ENCODE data around the gene ITPRID1. TPM values are rescaled to one million over a fixed set of nuclear protein-coding genes. Genes with fewer than 3 reads are reported as not detected.

Gene ITPRID1
- total RNA-seq, 1 donor from 2014 or later, result not detected

- intact Hi-C loops (cut with micrococcal nuclease), result no loop called here
- Mint-ChIP-seq H3K4me3 (no peak overlapping the region), H3K4me1 (no peaks in the 10 kb centered on the region), H3K9me3 (no peaks in the 10 kb centered on the region), H3K27me3 (peaks cover 2% of the 10 kb centered on the region), H3K36me3 (ENCODE audit: low read depth) (no peaks in the 10 kb centered on the region), H3K27ac (no peak overlapping the region)
- ATAC-seq (ENCODE audit: low read depth) (no peak), DNase-seq (no peak)
- POLR2A ChIA-PET, result no interaction called here
- TF ChIP-seq CTCF (IDR thresholded peaks at IDR 0.05), result no peak
- CTCF ChIA-PET, result interaction anchor here (0.6 kb wide), 1 partner anchor 9 kb away, joined by 3 read pairs; no protein-coding TSS in a partner anchor
Observed at GRCh38 chr7:31651234-31652062, 137.6 kb downstream of the ITPRID1 start.

GRCh38 chr7:31652063-31652326 lies 138.1 kb downstream of the ITPRID1 start:
- Mint-ChIP-seq H3K4me3 (no peak overlapping the region), H3K27me3 (peaks cover 2% of the 10 kb centered on the region), H3K36me3 (ENCODE audit: low read depth) (no peaks in the 10 kb centered on the region), H3K9me3 (no peaks in the 10 kb centered on the region), H3K27ac (no peak overlapping the region), H3K4me1 (no peaks in the 10 kb centered on the region)
- TF ChIP-seq CTCF (IDR thresholded peaks at IDR 0.05), result no peak
- intact Hi-C loops (cut with micrococcal nuclease), result no loop called here
- DNase-seq (no peak), ATAC-seq (ENCODE audit: low read depth) (no peak)
- ChIA-PET POLR2A (no interaction called here), CTCF (interaction anchor here (0.6 kb wide), 1 partner anchor 10 kb away, joined by 3 read pairs; no protein-coding TSS in a partner anchor)

GRCh38 chr7:31663072-31663471 lies 149.2 kb downstream of the ITPRID1 start:
- ATAC-seq (ENCODE audit: low read depth), result no peak
- POLR2A ChIA-PET, result no interaction called here
- Mint-ChIP-seq H3K4me3 (no peak overlapping the region), H3K9me3 (peaks cover 2% of the 10 kb centered on the region), H3K27me3 (no peaks in the 10 kb centered on the region), H3K36me3 (ENCODE audit: low read depth) (no peaks in the 10 kb centered on the region), H3K4me1 (no peaks in the 10 kb centered on the region), H3K27ac (no peak overlapping the region)
- no peak for TF ChIP-seq CTCF (IDR thresholded peaks at IDR 0.05)
- intact Hi-C loops (cut with micrococcal nuclease), result no loop called here
- CTCF ChIA-PET, result no interaction called here
- no peak for DNase-seq

- no peak overlapping the region for H3K4me3 Mint-ChIP-seq
- POLR2A ChIA-PET, result no interaction called here
- no peak overlapping the region for H3K27ac Mint-ChIP-seq
- H3K27me3 Mint-ChIP-seq, result no peaks in the 10 kb centered on the region
- intact Hi-C loops (cut with micrococcal nuclease), result no loop called here
- H3K9me3 Mint-ChIP-seq, result peaks cover 2% of the 10 kb centered on the region
- ATAC-seq (ENCODE audit: low read depth) (no peak), DNase-seq (no peak)
- no peaks in the 10 kb centered on the region for H3K36me3 Mint-ChIP-seq (ENCODE audit: low read depth)
- H3K4me1 Mint-ChIP-seq, result no peaks in the 10 kb centered on the region
- CTCF ChIA-PET, result no interaction called here
- TF ChIP-seq CTCF (IDR thresholded peaks at IDR 0.05), result no peak
Observed at GRCh38 chr7:31664890-31665289, 151.0 kb downstream of the ITPRID1 start.

GRCh38 chr7:31665546-31665945 lies 151.7 kb downstream of the ITPRID1 start:
- H3K4me3 Mint-ChIP-seq, result no peak overlapping the region
- H3K4me1 Mint-ChIP-seq, result no peaks in the 10 kb centered on the region

More at GRCh38 chr7:31665546-31665945, 151.7 kb downstream of the ITPRID1 start:
- no peak overlapping the region for H3K27ac Mint-ChIP-seq
- DNase-seq (no peak), ATAC-seq (ENCODE audit: low read depth) (no peak)
- CTCF ChIA-PET, result no interaction called here
- no peak for TF ChIP-seq CTCF (IDR thresholded peaks at IDR 0.05)
- H3K36me3 Mint-ChIP-seq (ENCODE audit: low read depth), result no peaks in the 10 kb centered on the region
- POLR2A ChIA-PET, result no interaction called here
- no peaks in the 10 kb centered on the region for H3K9me3 Mint-ChIP-seq
- H3K27me3 Mint-ChIP-seq, result no peaks in the 10 kb centered on the region
- intact Hi-C loops (cut with micrococcal nuclease), result no loop called here
